Naive thymus-derived CD8-positive, alpha-beta T cell (primary cell): Measurements from ENCODE around the gene DMGDH. TPM values are rescaled to one million over a fixed set of nuclear protein-coding genes. Genes with fewer than 3 reads are reported as not detected.

Experiments used
- ATAC-seq, 2 donors: fragments of 150-1000 bp; cut with Tn5 transposase in 1 of 2; sonication (Bioruptor Pico), chemical (Tn5 transposase) in 1 of 2; 1 replicate in 1 of 2; 2 replicates in 1 of 2; pipeline ENCODE4 v1.10.0; 2021; ENCODE audit warnings: mild to moderate bottlenecking in 2 of 2, moderate library complexity in 2 of 2
- POLR2A ChIA-PET: fragments of 350-600 bp; sonication (Branson Sonifier 250); formaldehyde crosslinking; loops from one replicate; lab custom pipeline; 2021; ENCODE audit warnings: antibody characterized with exemption; lab: Charles Lee
- DNase-seq, 10 donors: peaks; one replicate each; pipeline versions ENCODE4 v3.0.0 to v3.0.0-alpha.2; 2020 to 2022
- H3K27ac Mint-ChIP-seq, 10 donors: one replicate each; pipeline ENCODE4 v1.8.0; 2020 to 2022; ENCODE audit warnings: mild to moderate bottlenecking in 10 of 10, mixed read lengths in 10 of 10, moderate library complexity in 4 of 10, inconsistent platforms in 1 of 10
- H3K27me3 Mint-ChIP-seq, 5 donors: one replicate each; pipeline ENCODE4 v1.8.0; 2021 to 2022; ENCODE audit warnings: mixed read lengths in 5 of 5
- H3K36me3 Mint-ChIP-seq, 3 donors: one replicate each; pipeline ENCODE4 v1.8.0; 2020 to 2022; ENCODE audit warnings: mixed read lengths in 3 of 3, mild to moderate bottlenecking in 2 of 3, inconsistent platforms in 1 of 3
- H3K4me1 Mint-ChIP-seq, 4 donors: one replicate each; pipeline ENCODE4 v1.8.0; 2021 to 2022; ENCODE audit warnings: mixed read lengths in 4 of 4
- H3K4me3 Mint-ChIP-seq, 10 donors: one replicate each; pipeline ENCODE4 v1.8.0; 2020 to 2022; ENCODE audit warnings: mild to moderate bottlenecking in 10 of 10, mixed read lengths in 10 of 10, moderate library complexity in 6 of 10, inconsistent platforms in 1 of 10
- H3K9me3 Mint-ChIP-seq, 9 donors: one replicate each; pipeline ENCODE4 v1.8.0; 2020 to 2022; ENCODE audit warnings: mixed read lengths in 9 of 9, mild to moderate bottlenecking in 3 of 9, inconsistent platforms in 1 of 9, moderate library complexity in 1 of 9
- polyA plus RNA-seq, 3 donors: library from polyadenylated mRNA; unstranded; fragments of 300-500 nt; fragmentation: Illumina TruSeq; gene quantifications; one replicate each; pipeline ENCODE4 v1.2.3, GENCODE V29; 2021
- total RNA-seq, 8 experiments: library from RNA in 2 of 8; stranded (reverse) in 2 of 8; gene quantifications; one replicate each; pipeline ENCODE4 v1.2.3 and lab custom pipeline; 2021 to 2026

The DMGDH gene
- total and polyA plus RNA-seq, 5 experiments from 2014 or later, result 0.12 to 0.99 (median 0.23) TPM; not detected in 2

GRCh38 chr5:78958672-78959445 is 110.6 kb downstream of the DMGDH start:
- peaks cover 8 to 40% (median 32%) of the 10 kb centered on the region in 3 donors for H3K36me3 Mint-ChIP-seq
- no peak for ATAC-seq
- no peak overlapping the region for H3K4me3 Mint-ChIP-seq
- H3K9me3 Mint-ChIP-seq, result no peaks in the 10 kb centered on the region
- peaks cover 0 to 2% (median 0%) of the 10 kb centered on the region in 4 donors for H3K4me1 Mint-ChIP-seq
- DNase-seq, result no peak
- no peaks in the 10 kb centered on the region for H3K27me3 Mint-ChIP-seq
- H3K27ac Mint-ChIP-seq, result no peak overlapping the region
- POLR2A ChIA-PET, result no interaction called here

GRCh38 chr5:78956901-78957300 is 112.6 kb downstream of the DMGDH start:
- ATAC-seq, result no peak
- no peaks in the 10 kb centered on the region for H3K9me3 Mint-ChIP-seq
- H3K4me3 Mint-ChIP-seq, result no peak overlapping the region
- POLR2A ChIA-PET, result no interaction called here
- DNase-seq, result no peak
- H3K27me3 Mint-ChIP-seq, result no peaks in the 10 kb centered on the region
- peaks cover 0 to 2% (median 0%) of the 10 kb centered on the region in 4 donors for H3K4me1 Mint-ChIP-seq
- H3K27ac Mint-ChIP-seq, result no peak overlapping the region
- H3K36me3 Mint-ChIP-seq, result peaks cover 5 to 28% (median 24%) of the 10 kb centered on the region in 3 donors

GRCh38 chr5:78953092-78953800 is 116.2 kb downstream of the DMGDH start:
- no peaks in the 10 kb centered on the region for H3K4me1 Mint-ChIP-seq
- no peak for DNase-seq
- no peaks in the 10 kb centered on the region for H3K9me3 Mint-ChIP-seq
- no peak for ATAC-seq
- peaks cover 11 to 37% (median 35%) of the 10 kb centered on the region in 3 donors for H3K36me3 Mint-ChIP-seq
- POLR2A ChIA-PET, result no interaction called here
- no peaks in the 10 kb centered on the region for H3K27me3 Mint-ChIP-seq
- no peak overlapping the region for H3K4me3 Mint-ChIP-seq
- H3K27ac Mint-ChIP-seq, result no peak overlapping the region

Other genes with a start within 250 kb of the DMGDH start
- gene ARSB, start 84.4 kb downstream of the DMGDH start, total RNA-seq, result 1 to 10 TPM; 4.1 to 4.6 TPM
- 1 to 10 TPM; 2.2 to 4.7 (median 3.4) TPM for gene ARSB, start 84.4 kb downstream of the DMGDH start, polyA plus RNA-seq
- not detected for gene BHMT2, start 93 bp upstream of the DMGDH start, total RNA-seq
- not detected for gene BHMT2, start 93 bp upstream of the DMGDH start, polyA plus RNA-seq
- gene BHMT, start 42.1 kb upstream of the DMGDH start, total RNA-seq, result not detected
- not detected for gene BHMT, start 42.1 kb upstream of the DMGDH start, polyA plus RNA-seq
- gene JMY, start 166.5 kb upstream of the DMGDH start, total RNA-seq, result 10 to 100 TPM; 27.1 to 27.3 TPM
- 1 to 10 TPM; 5.3 to 5.7 (median 5.6) TPM for gene JMY, start 166.5 kb upstream of the DMGDH start, polyA plus RNA-seq